Activated CD8-positive, alpha-beta memory T cell treated with anti-CD3 and anti-CD28 coated beads for 24 hours (primary cell): Measurements from ENCODE around the gene ADK.
"Not testable (repeated sequence)": the region's sequence is repeated elsewhere in the genome, so short reads cannot be mapped to it uniquely, and the experiment has no call there.

Experiments used
- DNase-seq: peaks from one replicate; pipeline ENCODE4 v3.0.0-alpha.2; 2020

Gene ADK

GRCh38 chr10:74187237-74187636, 36.2 kb downstream of the ADK start:
- DNase-seq = no peak

DNA sequence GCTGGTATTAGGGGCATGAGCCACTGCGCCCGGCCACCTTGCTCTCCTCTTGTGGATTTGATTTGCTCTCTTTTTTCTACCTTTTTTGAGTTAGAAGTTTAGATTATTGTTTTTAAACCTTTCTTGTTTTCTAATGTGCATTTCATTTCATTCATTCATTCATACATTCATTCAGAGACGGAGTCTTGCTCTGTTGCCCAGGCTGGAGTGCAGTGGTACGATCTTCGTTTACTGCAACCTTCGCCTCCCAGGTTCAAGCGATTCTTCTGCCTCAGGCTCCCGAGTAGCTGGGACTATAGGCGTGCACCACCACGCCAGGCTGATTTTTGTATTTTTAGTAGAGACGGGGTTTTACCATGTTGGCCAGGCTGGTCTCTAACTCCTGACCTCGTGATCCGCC, 37.6 kb downstream of the ADK start:
- DNase-seq = not testable (repeated sequence)

- no peak for DNase-seq
Measured at GRCh38 chr10:74189999-74190421, 39.0 kb downstream of the ADK start.

GRCh38 chr10:74190494-74190893, 39.5 kb downstream of the ADK start:
- no peak for DNase-seq

DNA sequence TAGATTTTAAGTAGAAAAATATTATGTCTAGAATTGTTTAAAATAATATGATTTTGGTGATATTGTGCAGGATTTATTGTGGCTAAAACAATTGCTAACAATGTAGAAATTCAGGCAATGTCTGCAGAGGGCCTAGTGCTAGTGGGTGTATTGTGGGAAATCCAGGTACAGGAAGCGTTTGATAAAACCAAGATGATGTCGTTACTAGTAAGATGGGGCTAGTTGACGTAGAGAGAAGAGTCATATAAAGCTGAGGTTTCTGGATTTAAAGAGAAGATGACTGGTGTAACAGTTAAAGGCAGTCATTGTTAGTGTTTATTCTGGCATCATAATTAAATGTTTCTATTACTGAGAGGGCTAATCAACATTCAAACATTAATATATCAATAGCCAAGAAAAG, 43.5 kb downstream of the ADK start:
- DNase-seq = no peak

GRCh38 chr10:74194999-74195398, 44.0 kb downstream of the ADK start:
- DNase-seq = no peak

DNA sequence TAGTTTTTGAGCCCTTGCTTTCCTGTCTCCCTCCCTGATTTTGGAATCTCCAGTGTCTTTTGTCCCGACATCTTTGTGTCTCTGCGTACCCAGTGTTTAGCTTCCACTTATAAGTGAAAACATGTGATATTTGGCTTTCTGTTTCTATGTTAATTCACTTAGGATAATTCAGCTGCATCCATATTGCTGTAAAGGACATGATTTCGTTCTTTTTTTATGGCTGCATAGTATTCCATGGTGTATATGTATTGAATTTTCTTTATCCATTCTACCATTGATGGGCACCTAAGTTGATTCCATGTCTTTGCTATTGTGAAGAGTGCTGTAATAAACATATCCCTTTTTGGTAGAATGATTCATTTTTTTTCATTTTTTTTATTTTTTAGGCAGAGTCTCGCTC, 48.3 kb downstream of the ADK start:
- no peak for DNase-seq

DNA sequence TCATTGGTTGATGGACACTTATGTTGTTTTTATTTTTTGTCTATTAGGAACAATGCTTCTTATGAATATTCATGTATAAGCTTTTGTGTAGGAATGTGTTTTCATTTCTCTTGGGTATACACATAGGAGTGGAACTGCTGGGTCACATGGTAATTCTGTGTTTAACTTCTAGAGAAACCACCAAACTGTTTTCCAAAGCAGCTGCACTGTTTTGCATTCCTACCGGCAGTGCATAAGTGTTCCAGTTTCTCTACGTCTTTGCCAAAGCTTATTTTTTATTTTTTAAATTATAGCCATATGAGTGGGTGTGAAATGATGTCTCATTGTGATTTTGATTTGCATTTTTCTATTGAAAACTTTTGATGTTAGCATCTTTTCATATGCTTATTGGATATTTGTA, 51.3 kb downstream of the ADK start:
- no peak for DNase-seq

GRCh38 chr10:74206746-74207145, 55.7 kb downstream of the ADK start:
- no peak for DNase-seq

GRCh38 chr10:74207691-74208480, 56.9 kb downstream of the ADK start:
- DNase-seq = no peak

DNA sequence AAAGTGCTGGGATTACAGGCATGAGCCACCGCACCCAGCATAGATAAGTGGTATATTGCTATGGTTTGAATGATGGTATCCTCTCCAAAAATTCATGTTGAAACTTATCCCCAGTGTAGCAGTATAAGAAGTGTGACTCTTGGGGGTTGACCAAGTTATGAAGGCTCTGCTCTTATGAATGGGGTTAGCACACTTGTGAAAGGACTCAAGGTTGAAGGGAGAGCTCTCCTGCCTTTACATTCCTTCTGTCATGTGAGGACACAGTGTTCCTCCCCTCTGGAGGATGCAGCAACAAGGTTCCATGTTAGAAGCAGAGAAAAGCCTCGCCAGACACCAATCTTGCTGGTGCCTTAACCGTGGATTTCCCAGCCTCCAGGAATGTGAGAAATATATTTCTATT, 58.0 kb downstream of the ADK start:
- DNase-seq = no peak

DNA sequence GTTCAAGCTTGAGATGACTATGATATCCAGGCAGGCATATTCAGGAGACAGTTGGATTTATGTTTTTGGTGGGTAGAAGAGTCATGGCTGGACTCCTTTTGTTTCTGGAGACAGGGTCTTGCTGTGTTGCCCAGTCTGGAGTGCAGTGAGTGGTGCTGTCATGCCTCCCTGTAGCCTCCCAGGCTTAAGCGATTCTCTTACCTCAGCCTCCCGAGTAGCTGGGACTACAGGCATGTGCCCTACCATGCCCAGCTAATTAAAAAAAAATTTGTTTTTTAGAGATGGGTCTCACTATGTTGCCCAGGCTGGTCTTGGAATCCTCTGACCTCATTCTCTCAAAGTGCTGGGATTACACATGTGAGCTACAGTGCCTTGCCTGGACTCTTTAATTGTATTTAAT, 62.0 kb downstream of the ADK start:
- DNase-seq = no peak

DNA sequence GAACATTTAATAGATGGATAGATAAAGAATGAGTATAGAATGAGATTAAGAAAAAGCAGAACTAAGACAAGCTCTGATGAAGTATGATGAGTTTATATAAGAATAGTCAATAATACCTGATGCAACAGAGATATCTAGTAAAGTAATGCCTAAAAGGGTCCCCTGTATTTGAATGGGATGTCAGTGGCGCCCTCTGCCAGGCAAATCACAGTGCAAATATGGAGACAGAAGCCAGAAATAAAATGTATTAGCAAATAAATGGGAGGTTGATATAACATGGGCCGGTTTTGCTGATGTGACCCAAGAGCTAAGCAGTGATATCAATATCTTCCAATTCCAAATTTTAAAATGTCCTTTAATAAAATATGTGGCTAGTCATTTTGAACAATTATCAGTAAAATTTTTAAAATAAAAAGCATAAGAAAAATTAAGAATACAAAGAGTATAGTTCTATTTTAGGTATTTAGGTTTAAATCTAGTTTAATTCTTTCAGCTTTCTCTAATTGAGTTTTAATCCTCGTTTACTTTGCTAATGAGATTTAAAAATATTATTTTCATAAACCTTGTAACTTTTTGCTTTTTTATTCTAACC, 62.6 kb downstream of the ADK start:
- DNase-seq = no peak

- not testable (repeated sequence) for DNase-seq
Measured at GRCh38 chr10:74217110-74217509, 66.1 kb downstream of the ADK start.

DNA sequence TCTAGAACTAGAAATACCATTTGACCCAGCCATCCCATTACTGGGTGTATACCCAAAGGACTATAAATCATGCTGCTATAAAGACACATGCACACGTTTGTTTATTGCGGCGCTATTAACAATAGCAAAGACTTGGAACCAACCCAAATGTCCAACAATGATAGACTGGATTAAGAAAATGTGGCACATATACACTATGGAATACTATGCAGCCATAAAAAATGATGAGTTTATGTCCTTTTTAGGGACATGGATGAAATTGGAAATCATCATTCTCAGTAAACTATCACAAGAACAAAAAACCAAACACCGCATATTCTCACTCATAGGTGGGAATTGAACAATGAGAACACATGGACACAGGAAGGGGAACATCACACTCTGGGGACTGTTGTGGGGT, 71.4 kb downstream of the ADK start:
- not testable (repeated sequence) for DNase-seq

DNA sequence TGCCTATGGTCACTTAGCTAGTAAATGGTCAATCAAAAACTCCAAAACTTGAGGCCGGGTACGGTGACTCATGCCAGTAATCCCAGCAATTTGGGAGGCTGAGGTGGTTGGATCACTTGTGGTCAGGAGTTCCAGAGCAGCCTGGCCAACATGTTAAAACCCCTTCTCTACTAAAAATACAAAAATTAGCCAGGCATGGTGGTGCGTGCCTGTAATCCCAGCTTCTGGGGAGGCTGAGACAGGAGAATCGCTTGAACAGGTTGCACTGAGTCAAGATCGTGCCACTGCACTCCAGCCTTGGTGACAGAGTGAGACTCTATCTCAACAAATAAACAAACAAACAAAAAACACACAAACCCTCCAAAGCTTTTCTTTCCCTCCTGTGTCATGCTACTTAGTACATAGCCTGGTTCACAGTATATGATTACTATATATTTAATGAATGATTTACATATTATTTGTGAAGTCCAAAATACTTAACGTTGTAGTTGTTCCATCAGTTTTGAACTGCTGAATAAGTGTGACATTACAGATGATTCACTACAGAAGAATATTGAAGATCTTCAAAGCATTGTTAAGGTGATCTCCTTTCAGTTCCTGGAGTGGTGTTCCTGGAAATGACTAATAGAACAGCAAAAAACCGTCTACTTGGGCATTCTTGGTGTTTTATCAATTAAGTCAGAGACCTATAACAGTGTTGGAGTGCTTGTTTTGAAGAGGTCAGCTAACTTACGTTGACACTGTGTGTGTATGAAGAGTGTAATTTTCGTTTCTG, 72.9 kb downstream of the ADK start:
- DNase-seq = no peak

- no peak for DNase-seq
Measured at GRCh38 chr10:74227697-74228424, 76.8 kb downstream of the ADK start.

DNA sequence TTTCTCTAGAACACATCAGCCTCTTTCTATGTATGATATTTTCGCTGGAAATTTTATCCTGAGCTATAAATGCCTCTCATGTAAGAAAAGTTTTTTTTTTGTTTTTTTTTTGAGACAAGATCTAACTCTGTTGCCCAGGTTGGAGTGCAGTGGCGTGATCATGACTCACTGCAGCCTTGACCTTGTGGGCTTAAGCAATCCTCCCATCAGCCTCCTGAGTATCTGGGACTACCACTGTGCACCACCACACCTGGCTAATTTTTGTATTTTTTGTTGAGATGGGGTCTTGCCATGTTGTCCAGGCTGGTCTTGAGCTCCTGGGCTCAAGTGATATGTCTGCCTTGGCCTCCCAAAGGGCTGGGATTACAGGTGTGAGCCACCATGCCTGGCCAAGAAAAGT, 80.4 kb downstream of the ADK start:
- DNase-seq = no peak

- DNase-seq = no peak
Measured at GRCh38 chr10:74233281-74233680, 82.3 kb downstream of the ADK start.

DNA sequence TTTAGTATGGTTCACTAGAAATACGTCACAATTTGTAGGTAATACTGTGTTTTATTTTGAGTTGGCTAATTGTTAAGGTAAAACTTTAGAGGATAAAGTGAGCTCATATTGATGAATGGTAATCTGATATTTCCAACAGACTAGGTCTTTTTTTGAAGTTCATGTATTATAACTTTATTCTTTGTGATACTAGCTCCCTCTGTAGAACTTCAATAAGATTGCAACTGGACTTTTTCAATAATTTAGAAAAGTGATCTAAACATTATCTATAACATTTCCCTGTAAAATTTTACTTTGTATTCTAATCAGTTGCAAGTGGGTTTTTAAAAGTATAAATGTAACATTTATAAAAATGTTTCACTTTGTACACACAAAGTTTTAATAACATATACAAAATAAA, 83.5 kb downstream of the ADK start:
- no peak for DNase-seq

- no peak for DNase-seq
Measured at GRCh38 chr10:74238031-74238431, 87.0 kb downstream of the ADK start.

DNA sequence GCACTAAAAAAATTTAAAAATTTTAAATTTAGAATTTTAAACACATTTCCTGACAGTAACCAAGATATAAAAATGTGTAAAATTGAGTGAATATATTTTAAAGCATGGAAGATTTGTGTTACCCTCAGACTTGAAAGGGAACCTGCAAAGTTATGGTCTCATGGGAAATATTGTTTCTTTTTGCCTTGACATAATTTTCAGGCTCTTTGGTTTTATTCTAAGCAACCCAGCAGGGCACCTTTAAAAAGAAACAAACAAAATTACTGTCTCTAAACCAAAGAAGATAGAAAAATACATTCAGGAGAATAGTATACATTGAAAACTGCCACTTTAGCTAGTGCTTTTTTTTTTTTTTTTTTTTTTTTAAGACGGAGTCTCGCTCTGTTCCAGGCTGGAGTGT, 87.5 kb downstream of the ADK start:
- no peak for DNase-seq

DNA sequence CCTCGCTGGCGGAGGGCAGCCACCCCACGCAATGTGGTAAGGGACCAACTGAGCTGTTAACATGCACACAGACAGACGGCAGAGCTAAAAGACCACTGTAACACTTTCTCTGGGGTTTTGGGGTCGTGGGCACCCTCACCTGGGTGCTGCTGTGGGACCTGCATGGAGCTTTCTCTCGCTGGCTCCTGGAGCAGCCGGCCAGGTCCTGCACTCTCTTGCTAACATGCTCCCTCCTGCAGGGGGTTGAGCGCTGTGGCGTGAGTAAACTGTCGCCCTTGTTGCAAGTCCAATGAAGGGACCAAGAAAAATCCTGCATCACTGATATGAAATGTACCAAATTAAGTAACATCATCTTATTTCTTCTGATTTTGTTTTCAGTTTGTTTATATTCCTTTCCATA, 92.0 kb downstream of the ADK start:
- DNase-seq = no peak
